HG03108 (cell line): ENCODE data around the gene MAEL.

Source experiments
- ATAC-seq: cut with Tn5 transposase; IDR thresholded peaks from one replicate; pipeline ENCODE4 v1.9.1; 2021; ENCODE audit warnings: moderate library complexity; ENCODE audit not compliant: unreplicated experiment

The MAEL gene

GRCh38 chr1:167054946-167055630 is 66.0 kb downstream of the MAEL start:
- no peak for ATAC-seq

DNA sequence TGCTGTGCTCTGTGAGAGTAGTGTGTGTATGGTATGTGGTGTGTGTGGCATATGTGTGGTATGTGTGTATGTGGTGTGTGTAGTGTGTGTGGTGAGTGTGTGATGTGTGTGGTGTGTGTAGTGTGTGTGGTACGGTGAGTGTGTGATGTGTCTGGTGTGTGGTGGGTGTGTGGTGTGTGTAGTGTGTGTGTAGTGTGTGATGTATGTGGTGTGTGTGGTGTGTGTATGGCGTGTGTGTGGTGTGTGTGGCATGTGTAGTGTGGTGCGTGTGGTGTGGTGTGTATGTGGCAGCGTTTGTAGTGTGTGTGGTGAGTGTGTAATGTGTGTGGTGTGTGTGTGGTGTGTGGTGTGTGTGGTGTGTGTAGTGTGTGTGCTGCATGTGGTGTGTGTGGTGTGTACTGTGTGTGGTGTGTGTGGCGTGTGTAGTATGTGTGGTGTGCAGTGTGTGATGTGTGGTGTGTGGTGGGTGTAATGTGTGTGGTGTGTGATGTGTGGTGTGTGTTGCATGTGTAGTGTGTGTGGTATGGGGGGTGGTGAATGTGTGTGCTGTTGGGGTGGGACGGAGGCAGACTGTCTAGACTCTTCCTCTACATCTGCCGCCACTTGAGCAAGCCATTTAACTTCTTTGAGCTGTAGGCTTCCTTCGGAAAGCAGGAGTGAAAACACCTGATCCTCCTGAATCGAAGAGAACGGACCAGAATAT is 67.6 kb downstream of the MAEL start:
- no peak for ATAC-seq

DNA sequence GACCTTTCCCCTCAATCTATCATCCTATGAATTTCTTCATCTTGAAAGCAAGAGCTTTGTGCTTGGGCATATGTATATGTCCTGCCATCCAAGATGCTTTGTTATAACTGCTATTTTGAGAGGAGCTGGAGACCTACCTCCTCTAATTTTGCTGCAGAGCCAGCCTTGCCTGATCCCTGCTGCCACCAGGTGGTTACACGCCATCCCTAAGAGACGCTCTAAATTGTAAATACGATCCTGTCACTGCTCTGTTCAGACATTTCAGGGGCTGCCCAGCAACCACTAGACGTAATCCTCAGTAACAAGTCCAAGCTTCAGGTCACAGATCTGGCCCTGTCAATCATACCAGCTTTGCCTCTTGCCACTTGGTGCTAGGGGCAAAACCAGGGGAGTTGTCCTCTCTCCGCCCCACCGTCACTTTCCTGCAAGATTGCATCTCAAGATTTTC is 68.2 kb downstream of the MAEL start:
- peak; percentile 66 for ATAC-seq

GRCh38 chr1:167059045-167059808 is 70.1 kb downstream of the MAEL start:
- no peak for ATAC-seq

DNA sequence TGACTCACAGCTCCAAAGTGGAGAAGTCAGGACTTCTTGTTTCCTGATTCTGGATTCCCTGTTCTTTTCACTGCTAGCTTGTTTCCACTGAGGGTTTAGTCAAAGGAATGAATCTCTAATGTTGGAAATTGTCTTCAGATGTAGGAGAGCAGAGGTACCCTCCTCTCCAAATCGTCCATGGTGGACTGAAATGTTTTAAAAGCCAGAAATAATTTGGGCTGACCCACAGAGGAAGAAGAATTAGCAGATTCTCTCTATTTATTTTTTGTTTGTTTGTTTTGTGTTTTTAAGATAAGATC is 70.7 kb downstream of the MAEL start:
- no peak for ATAC-seq

GRCh38 chr1:167060141-167061072 is 71.3 kb downstream of the MAEL start:
- no peak for ATAC-seq

DNA sequence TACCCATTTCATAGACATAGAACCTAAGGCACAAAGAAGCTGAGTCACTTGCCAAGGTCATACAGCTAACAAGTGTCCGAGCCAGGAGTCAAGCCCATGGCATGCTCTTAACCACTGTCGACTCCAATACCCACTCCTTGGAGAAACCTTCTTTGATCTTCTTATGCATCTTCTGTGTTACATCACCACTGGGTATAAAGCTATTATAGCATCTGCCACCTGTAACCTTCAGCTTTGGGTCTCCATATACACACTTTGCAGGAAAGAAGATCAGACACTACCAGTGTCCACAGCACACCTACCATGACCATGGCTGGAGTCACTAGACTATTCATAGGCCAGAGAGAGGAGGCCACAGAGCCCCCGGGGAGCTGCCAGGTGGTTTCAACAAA is 72.0 kb downstream of the MAEL start:
- no peak for ATAC-seq

- ATAC-seq: no peak
Observed at GRCh38 chr1:167064621-167065020, 75.5 kb downstream of the MAEL start.

DNA sequence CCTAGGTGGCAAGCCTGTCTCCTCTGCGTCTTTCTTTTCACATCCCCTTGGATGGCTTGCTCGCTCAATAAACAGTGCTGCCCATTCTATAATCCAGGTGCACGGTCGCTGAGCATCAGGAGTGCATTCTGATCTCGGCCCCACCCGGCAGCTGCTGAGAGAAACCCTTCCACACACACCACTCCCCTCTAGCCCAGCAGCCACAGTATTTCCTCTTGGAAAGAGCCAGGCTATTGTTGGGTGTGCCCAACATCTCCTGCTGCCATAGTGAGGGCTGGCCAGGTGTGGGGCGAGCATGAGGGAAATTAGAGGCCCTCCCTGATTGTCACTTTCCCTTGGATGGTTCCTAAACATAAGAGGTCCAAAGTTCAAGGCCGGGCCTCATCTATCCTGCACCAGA is 76.4 kb downstream of the MAEL start:
- no peak for ATAC-seq

DNA sequence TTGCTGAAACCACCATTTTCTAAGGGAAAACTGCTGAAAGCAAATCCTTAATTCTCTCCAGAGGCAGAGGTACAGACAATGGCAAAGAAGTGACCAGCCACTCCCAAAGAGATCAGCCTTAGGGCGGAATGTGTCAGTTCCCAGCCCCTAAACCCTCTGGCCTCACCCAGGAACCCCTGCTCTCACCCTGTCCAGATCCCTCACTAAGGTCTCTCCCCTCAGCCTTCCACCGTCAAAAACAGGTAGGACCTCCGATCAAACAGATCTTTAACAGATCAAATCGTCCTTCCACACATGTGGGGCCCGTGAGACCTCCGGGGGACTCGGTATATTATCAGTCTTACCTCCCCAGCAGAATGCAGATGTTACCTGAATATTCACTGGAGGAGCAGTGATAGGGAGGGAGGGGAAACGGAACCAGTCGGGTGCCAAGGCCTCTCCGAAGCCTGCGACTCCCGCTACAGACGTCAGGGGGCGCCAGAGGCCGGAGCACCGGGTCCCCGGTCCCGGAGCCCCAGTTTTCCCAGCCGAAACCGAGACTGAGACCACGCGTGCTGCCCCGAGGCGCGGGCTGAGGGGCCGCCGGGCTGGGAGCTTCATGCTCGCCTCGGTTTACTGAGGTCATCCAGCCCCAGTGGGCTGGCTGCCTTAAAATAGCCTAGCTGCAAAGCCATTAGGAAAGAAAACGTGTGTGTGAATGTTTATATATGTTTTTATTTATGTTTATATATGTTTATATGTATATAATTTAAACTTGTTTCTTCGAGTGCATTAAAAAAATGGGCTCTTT is 77.4 kb downstream of the MAEL start:
- ATAC-seq: no peak

- ATAC-seq: no peak
Observed at GRCh38 chr1:167067904-167068303, 78.8 kb downstream of the MAEL start.

DNA sequence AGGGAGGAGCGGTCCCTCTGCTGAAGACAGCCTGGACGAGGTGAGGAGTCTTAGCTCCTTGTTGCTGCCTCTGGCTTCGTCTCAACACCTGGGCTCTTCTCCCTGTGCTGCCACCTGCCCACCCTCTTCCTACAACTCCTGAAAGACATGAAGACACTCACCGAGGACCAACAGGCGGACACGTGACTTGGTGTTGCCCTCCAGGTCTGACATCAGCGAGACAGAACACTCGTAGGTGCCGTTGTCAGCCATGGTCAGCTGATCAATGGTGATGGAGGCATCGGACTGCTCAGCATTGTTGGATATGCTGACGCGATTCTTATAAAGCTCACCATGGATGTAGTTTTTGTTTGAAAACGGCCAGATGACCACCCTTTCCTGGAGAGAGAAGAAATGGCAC is 79.7 kb downstream of the MAEL start:
- no peak for ATAC-seq

- ATAC-seq: no peak
Observed at GRCh38 chr1:167071286-167071685, 82.2 kb downstream of the MAEL start.
